GM12878 (cell line): ENCODE results near the gene CARD10. TPM values are rescaled to one million over a fixed set of nuclear protein-coding genes. Genes with fewer than 3 reads are reported as not detected.

ENCODE experiments used
- ATAC-seq: fragments of 200-7000 bp; cut with Tn5 transposase; 3 replicates; pipeline ENCODE4 v1.9.1; 2020; ENCODE audit warnings: mild to moderate bottlenecking, moderate library complexity
- BruUV-seq: library from RNA; stranded (reverse); fragments of 400-500 nt; replicated peaks from 2 replicates; lab custom pipeline; 2021; lab: Mats Ljungman, UMichigan
- CTCF ChIA-PET: fragments of 300-600 bp; sonication (Branson Sonifier 250); formaldehyde crosslinking; extraction: SDS; loops from one replicate; lab custom pipeline; 2021; ENCODE audit warnings: inconsistent platforms; lab: Yijun Ruan, JAX
- POLR2A ChIA-PET: fragments of 350-600 bp; formaldehyde crosslinking; extraction: SDS; loops from one replicate; lab custom pipeline; 2021; ENCODE audit warnings: inconsistent platforms; lab: Charles Lee
- RAD21 ChIA-PET: fragments of 300-600 bp; sonication (Branson Sonifier 250); formaldehyde crosslinking; loops from one replicate; lab custom pipeline; 2023; ENCODE audit warnings: antibody characterized with exemption; ENCODE audit not compliant: unreplicated experiment; lab: Charles Lee
- SMC1A ChIA-PET: fragments of 300-600 bp; sonication (Branson Sonifier 250); formaldehyde crosslinking; loops from one replicate; lab custom pipeline; 2023; ENCODE audit not compliant: unreplicated experiment, uncharacterized antibody; lab: Charles Lee
- DNase-seq: peaks from one replicate; pipeline ENCODE4 v3.0.0-alpha.2; 2011; ENCODE audit warnings: low read depth, low spot score
- FAIRE-seq: peaks from 3 replicates; lab custom pipeline; 2011; peaks lifted over from hg19 to GRCh38; lab: Jason Lieb, UNC
- H2AFZ ChIP-seq: 2 replicates; pipeline ENCODE4 v1.6.0; 2011; ENCODE audit warnings: low read depth, low read length, control low read depth; ENCODE audit not compliant: control insufficient read depth
- H3K27ac ChIP-seq: 2 replicates; pipeline ENCODE4 v1.5.1; 2011; ENCODE audit warnings: control low read depth; ENCODE audit not compliant: control insufficient read depth, insufficient read depth
- H3K27me3 ChIP-seq, 2 experiments: replicated peaks in 1 of 2; 2 replicates each; pipeline versions ENCODE4 v1.6.0 to v1.6.1; 2011; ENCODE audit warnings: low read length in 1 of 2; ENCODE audit not compliant: control insufficient read depth in 2 of 2, insufficient read depth in 2 of 2
- H3K36me3 ChIP-seq, 2 experiments: 2 replicates each; pipeline ENCODE4 v1.5.1; 2011; ENCODE audit warnings: low read length in 1 of 2; ENCODE audit not compliant: control insufficient read depth in 2 of 2, insufficient read depth in 2 of 2
- H3K4me1 ChIP-seq: 2 replicates; pipeline ENCODE4 v1.6.1; 2011; ENCODE audit warnings: mild to moderate bottlenecking, low read length, moderate library complexity, mixed read lengths; ENCODE audit not compliant: control insufficient read depth, insufficient read depth
- H3K4me2 ChIP-seq: 2 replicates; pipeline ENCODE4 v1.6.0; 2011; ENCODE audit warnings: control low read depth; ENCODE audit not compliant: control insufficient read depth, insufficient read depth
- H3K4me3 ChIP-seq: fragments of 200-600 bp; sonication (generic); 2 replicates; pipeline ENCODE4 v1.5.1; 2016
- H3K79me2 ChIP-seq: 2 replicates; pipeline ENCODE4 v1.6.0; 2011; ENCODE audit warnings: low read length; ENCODE audit not compliant: control insufficient read depth, insufficient read depth
- H3K9ac ChIP-seq: 2 replicates; pipeline ENCODE4 v1.8.0; 2011; ENCODE audit warnings: low read length, control low read depth, mixed read lengths; ENCODE audit not compliant: control insufficient read depth, insufficient read depth
- H3K9me3 ChIP-seq: replicated peaks from 3 replicates; pipeline ENCODE4 v1.5.1; 2011; ENCODE audit warnings: mild to moderate bottlenecking, low read length; ENCODE audit not compliant: control insufficient read depth, insufficient read depth
- H4K20me1 ChIP-seq: 2 replicates; pipeline ENCODE4 v1.6.0; 2011; ENCODE audit not compliant: control insufficient read depth, insufficient read depth
- BHLHE40 ChIP-seq, 2 experiments: fragments of 450-650 bp in 1 of 2; IDR thresholded peaks; 2 replicates each; pipeline ENCODE4 v1.6.1; 2011 to 2017; ENCODE audit warnings: low read depth in 2 of 2, borderline replicate concordance in 1 of 2, improper control_type of control experiment in 1 of 2, low read length in 1 of 2, mild to moderate bottlenecking in 1 of 2
- CUX1 ChIP-seq: IDR thresholded peaks from 2 replicates; pipeline ENCODE4 v1.6.1; 2012; ENCODE audit warnings: improper control_type of control experiment, low read depth, low read length; ENCODE audit not compliant: insufficient replicate concordance
- EGR1 ChIP-seq, 2 experiments: IDR thresholded peaks; 1 replicate in 1 of 2; 2 replicates in 1 of 2; pipeline ENCODE4 v1.6.1; 2011 to 2012; ENCODE audit warnings: low read depth in 2 of 2, low read length in 2 of 2, borderline replicate concordance in 1 of 2, mild to moderate bottlenecking in 1 of 2, moderate library complexity in 1 of 2
- MXI1 ChIP-seq: fragments of 150-350 bp; IDR thresholded peaks from 2 replicates; pipeline ENCODE4 v1.6.1; 2011; ENCODE audit warnings: low read depth, mild to moderate bottlenecking, inconsistent platforms, low read length, improper control_type of control experiment
- NFXL1 ChIP-seq: fragments of 450-650 bp; IDR thresholded peaks from 2 replicates; pipeline ENCODE4 v1.6.1; 2017; ENCODE audit warnings: antibody characterized with exemption, mild to moderate bottlenecking, borderline replicate concordance
- NFYA ChIP-seq: IDR thresholded peaks from 2 replicates; pipeline ENCODE4 v1.6.1; 2011; ENCODE audit warnings: low read depth, mild to moderate bottlenecking, low read length, improper control_type of control experiment, borderline replicate concordance
- PAX8 ChIP-seq: fragments of 450-650 bp; IDR thresholded peaks from 2 replicates; pipeline ENCODE4 v1.6.1; 2017; ENCODE audit warnings: mild to moderate bottlenecking, moderate library complexity
- RAD21 ChIP-seq: IDR thresholded peaks from 2 replicates; pipeline ENCODE4 v1.6.1; 2011; ENCODE audit warnings: mild to moderate bottlenecking, low read depth, low read length, moderate library complexity; ENCODE audit not compliant: insufficient read depth
- SPI1 ChIP-seq: IDR thresholded peaks from 2 replicates; pipeline ENCODE4 v1.6.1; 2011; ENCODE audit warnings: low read depth, mild to moderate bottlenecking, low read length, moderate library complexity, borderline replicate concordance; ENCODE audit not compliant: insufficient read depth
- TCF3 ChIP-seq: IDR thresholded peaks from 2 replicates; pipeline ENCODE4 v1.6.1; 2012; ENCODE audit warnings: low read depth, mild to moderate bottlenecking, low read length, borderline replicate concordance; ENCODE audit not compliant: insufficient read depth
- ZBTB40 ChIP-seq: fragments of 450-650 bp; IDR thresholded peaks from 2 replicates; pipeline ENCODE4 v1.6.1; 2016; ENCODE audit warnings: mild to moderate bottlenecking, moderate library complexity, borderline replicate concordance
- WGBS: methylation state at CpG from one replicate; pipeline ENCODE4 v1.1.6; 2016; ENCODE audit warnings: low lambda C conversion rate; ENCODE audit not compliant: insufficient replicate concordance, insufficient coverage; ENCODE audit errors: missing lambda C conversion rate; 5-methylcytosine and 5-hydroxymethylcytosine counted together
- in situ Hi-C: fragments of 300-500 bp; cut with MboI; formaldehyde crosslinking; loops from 9 replicates; pipeline ENCODE4 v1.14.3; 2018; ENCODE audit warnings: mixed read lengths
- intact Hi-C: fragments of 100-400 bp; cut with micrococcal nuclease; formaldehyde crosslinking; loops from one replicate; pipeline ENCODE4 v1.14.2; 2022; ENCODE audit not compliant: unreplicated experiment
- polyA plus RNA-seq, 11 experiments: library from polyadenylated mRNA; depleted of rRNA in 4 of 11; unstranded in 6 of 11; stranded (reverse) in 5 of 11; fragments of >200 nt; fragmentation: Nextera tagmentation in 4 of 11; fragmentation: Illumina TruSeq in 1 of 11; extraction: Ambion mirVana in 4 of 11; extraction: Trizol in 1 of 11; gene quantifications; 1 replicate in 1 of 11; 2 replicates in 10 of 11; pipeline versions ENCODE4 v1.2.1 to v1.2.3, GENCODE V29; 2011 to 2016; ENCODE audit warnings: inconsistent platforms in 2 of 11, missing spikeins in 2 of 11, low read depth in 1 of 11
- total RNA-seq, 4 experiments: library from RNA; depleted of rRNA in 3 of 4; stranded (reverse); fragments of >200 nt in 3 of 4; fragmentation: Illumina TruSeq in 1 of 4; extraction: Trizol in 1 of 4; gene quantifications; 2 replicates each; pipeline versions ENCODE4 v1.2.1 to v1.2.3, GENCODE V29; 2013 to 2021

CARD10 gene
- total and polyA plus RNA-seq, 10 of the 15 experiments (the other 5 are each of a cell fraction or from before 2014, with no cell fraction given), result 0.08 to 0.10 (median 0.10) TPM; not detected in 7

GRCh38 chr22:37514526-37515051 is 4.6 kb downstream of the CARD10 start:
- RAD21 ChIA-PET, result no interaction called here
- H2AFZ ChIP-seq, result no peak overlapping the region
- FAIRE-seq (no peak), DNase-seq (no peak), ATAC-seq (no peak)
- H3K79me2 ChIP-seq, result no peaks in the 10 kb centered on the region
- POLR2A ChIA-PET, result no interaction called here
- WGBS, result 21% methylated on average over 15 of the region's 15 CpGs
- in situ Hi-C loops (no loop called here), intact Hi-C loops (no loop called here)
- H3K36me3 ChIP-seq, result no peaks in the 10 kb centered on the region
- no TSS peak for BruUV-seq
- H4K20me1 ChIP-seq, result no peaks in the 10 kb centered on the region
- no peak overlapping the region for H3K27ac ChIP-seq
- SMC1A ChIA-PET, result no interaction called here
- CTCF ChIA-PET, result no interaction called here
- no peak overlapping the region for H3K4me2 ChIP-seq
- H3K9ac ChIP-seq, result no peak overlapping the region
- H3K27me3 ChIP-seq, result peaks cover 4 to 9% of the 10 kb centered on the region in 2 experiments; a peak in 3 of 4 replicates
- TF ChIP-seq TCF3, result no peak
- no peak for TF ChIP-seq PAX8
- TF ChIP-seq RAD21, result no peak
- no peak for TF ChIP-seq CUX1
- TF ChIP-seq ZBTB40, result no peak
- TF ChIP-seq NFXL1, result no peak
- TF ChIP-seq SPI1, result no peak
- no peak for TF ChIP-seq BHLHE40 (IDR thresholded peaks at IDR 0.05; ENCODE audit: borderline replicate concordance in 1 of 2, low read depth in 2 of 2, low read length in 1 of 2)
- no peak for TF ChIP-seq MXI1
- TF ChIP-seq NFYA, result no peak
- no peak for TF ChIP-seq EGR1 (IDR thresholded peaks at IDR 0.05; ENCODE audit: borderline replicate concordance in 1 of 2, low read depth in 2 of 2, low read length in 2 of 2)
- H3K4me3 ChIP-seq, result no peak overlapping the region
- no peaks in the 10 kb centered on the region for H3K4me1 ChIP-seq
- H3K9me3 ChIP-seq, result no peaks in the 10 kb centered on the region
